Renal cortical epithelial cell (primary cell): ENCODE measurements around the gene TTC38. TPM values are rescaled to one million over a fixed set of nuclear protein-coding genes. Genes with fewer than 3 reads are reported as not detected.
"Not testable (repeated sequence)": the region's sequence is repeated elsewhere in the genome, so short reads cannot be mapped to it uniquely, and the experiment has no call there.

Experiments used
- DNase-seq: peaks from one replicate; pipeline ENCODE4 v3.0.0-alpha.2; 2011; ENCODE audit warnings: low read depth
- total RNA-seq: library from RNA; depleted of rRNA; stranded (reverse); fragments of >200 nt; gene quantifications from 2 replicates; pipeline ENCODE4 v1.2.3, GENCODE V29; 2014

Gene TTC38
- total RNA-seq, 1 donor from 2014 or later, result 31.8 TPM

GRCh38 chr22:46245511-46245910, 22.3 kb upstream of the TTC38 start:
- DNase-seq, result no peak

- no peak for DNase-seq
These were observed 21.6 kb upstream of the TTC38 start for GRCh38 chr22:46246178-46246577.

GRCh38 chr22:46247443-46247975, 20.3 kb upstream of the TTC38 start:
- DNase-seq, result no peak

DNA sequence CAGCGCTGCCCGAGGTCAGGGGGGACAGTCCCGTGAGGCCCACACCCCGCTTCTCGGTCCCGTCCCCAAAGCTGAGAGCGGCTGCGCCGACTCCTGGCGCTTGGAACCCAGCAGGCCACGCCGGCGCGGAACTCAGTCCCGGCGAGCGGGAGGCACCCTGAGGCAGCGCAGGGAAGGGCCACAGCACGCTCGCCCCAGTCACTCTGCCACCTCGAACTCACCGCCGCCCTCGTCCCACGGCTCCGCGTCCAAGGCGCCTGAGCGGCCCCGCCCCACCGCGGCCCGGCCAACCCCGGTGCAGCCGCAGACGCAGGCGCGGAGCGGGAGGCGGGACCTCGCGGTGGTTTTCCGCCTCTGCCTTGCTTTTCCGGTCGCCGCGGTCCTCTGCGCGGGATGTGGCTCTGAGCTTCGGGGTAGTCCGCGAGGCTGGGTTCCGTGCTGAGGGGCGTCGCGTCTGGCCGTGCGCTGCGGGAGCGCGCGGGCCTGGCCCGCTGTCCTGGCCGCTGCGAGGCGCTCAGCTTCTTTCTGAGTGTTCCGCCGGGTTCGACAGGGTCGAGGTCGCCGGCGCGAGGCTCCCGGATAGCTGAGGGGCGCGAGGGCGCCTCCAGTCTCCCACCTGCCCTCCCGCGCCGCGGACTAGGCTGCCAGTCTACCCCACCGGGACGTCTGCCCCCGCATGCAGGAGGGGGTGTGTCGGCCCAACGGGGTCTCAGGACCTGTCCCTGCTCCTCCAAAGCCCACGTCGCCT, 17.6 kb upstream of the TTC38 start, which contains the start of gene CDPF1:
CDPF1 (minus strand) TSS at position 259 of the 748 bp plus-strand sequence. CDS start 2,009 bp downstream, outside the sequence.
- peak; percentile 61 for DNase-seq

DNA sequence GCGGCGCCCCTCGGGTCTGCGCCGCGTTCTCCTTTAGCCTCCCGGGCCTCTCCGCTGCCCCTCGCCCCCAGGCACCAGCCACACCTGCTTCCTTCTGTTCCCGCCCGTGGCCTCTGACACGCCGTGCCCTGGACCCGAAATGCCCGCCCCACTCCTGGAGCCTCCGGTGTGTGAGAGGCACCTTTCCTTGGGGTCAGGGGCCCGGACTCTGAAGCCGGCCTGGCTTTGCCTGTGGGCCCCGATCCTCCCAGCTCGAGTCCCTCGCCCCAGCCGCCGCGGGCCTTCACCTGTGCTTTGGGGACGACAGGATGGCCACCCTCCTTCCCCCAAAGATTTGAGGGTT, 17.1 kb upstream of the TTC38 start:
- DNase-seq, result no peak

DNA sequence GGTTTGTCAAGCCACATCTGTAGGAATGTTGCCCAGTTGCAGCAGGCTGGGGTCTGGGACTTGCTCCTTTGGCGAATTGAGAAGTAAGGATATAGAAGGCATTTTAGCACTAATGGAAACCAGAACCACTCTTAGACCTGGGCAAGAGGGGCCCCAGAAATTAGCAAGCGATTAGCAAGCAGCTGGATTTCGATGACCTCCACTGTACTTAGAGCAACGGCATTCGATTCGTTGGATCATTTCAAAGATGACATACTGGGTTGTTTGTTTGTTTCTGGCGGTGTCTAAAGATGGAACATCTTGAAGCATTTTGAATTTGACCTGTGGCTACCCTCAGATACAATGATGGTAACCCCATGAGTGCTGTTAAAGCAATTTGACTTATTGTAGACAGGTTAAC, 16.5 kb upstream of the TTC38 start:
- no peak for DNase-seq

GRCh38 chr22:46251816-46252380, 15.9 kb upstream of the TTC38 start:
- no peak for DNase-seq

GRCh38 chr22:46256358-46256958, 11.3 kb upstream of the TTC38 start:
- DNase-seq, result no peak

DNA sequence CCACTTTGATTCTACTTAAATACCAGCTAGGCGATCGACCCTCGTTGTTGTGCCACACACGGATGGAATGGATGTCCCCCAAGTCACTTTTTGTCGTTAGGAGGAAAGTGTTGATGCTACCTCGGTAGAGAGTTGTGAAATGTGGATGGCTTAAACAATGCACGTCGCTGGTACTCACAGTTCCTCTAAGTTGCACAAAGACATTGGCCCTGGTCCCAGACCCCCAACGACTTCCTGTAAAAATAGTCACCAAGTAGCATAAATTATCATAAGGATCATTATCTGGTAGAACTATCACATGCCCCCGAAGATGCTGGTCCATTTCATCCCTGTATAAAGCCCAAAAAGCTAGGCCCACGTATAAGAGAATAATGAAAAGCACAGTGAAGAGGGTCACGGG, 8.4 kb upstream of the TTC38 start:
- no peak for DNase-seq

GRCh38 chr22:46260038-46260437, 7.8 kb upstream of the TTC38 start:
- no peak for DNase-seq

DNA sequence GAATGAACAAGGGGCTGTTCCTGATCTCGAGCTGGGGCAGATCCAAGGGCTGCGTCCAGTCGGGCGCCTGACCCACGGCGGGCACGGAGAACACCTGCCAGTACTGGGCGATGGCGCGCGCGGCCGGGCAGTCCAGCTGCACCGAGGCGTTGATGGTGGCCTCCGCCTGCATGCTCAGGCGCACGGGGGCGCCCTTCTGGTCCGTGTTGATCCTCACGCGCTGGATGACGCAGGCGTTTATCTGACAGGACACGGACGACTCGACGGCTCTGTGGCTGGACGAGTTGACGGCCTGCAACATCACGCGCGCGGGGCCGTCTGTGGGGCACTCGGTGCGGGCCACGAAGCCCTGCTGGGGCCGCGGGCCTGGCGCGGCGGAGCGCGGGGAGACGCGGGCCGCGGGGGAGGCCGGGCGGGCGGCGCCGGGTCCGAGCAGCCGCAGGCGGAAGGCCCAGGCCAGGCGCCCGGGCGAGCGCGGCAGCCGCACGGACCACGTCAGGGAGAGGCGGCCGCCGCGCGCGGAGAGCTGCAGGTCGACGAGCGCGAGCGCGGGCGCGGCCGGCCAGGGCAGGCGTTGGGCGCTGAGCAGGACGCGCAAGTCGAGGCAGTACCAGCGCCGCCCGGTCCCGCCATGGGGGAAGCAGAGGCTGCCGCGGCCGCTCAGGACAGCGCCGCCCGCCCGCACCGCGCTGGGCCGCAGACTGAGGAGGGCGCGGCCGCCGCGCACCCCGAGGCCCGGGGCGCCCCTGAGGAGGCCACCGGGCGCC, 5.2 kb upstream of the TTC38 start:
- peak; percentile 15 for DNase-seq

- no peak for DNase-seq
These were observed 4.6 kb upstream of the TTC38 start, which contains the start of gene PKDREJ for GRCh38 chr22:46263216-46263590. PKDREJ (minus strand) TSS chr22:46263343; CDS start chr22:46263322, 21 bp downstream.

DNA sequence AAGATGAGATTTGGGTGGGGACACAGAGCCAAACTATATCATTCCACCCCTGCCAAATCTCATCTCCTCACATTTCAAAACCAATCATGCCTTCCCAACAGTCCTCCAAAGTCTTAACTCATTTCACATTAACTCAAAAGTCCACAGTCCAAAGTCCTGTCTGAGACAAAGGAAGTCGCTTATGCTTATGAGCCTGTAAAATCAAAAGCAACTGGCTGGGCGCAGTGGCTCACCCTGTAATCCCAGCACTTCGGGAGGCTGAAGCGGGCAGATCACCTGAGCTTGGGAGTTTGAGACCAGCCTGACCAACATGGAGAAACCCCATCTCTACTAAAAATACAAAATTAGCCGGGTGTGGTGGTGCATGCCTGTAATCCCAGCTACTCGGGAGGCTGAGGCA, 3.3 kb upstream of the TTC38 start:
- not testable (repeated sequence) for DNase-seq

DNA sequence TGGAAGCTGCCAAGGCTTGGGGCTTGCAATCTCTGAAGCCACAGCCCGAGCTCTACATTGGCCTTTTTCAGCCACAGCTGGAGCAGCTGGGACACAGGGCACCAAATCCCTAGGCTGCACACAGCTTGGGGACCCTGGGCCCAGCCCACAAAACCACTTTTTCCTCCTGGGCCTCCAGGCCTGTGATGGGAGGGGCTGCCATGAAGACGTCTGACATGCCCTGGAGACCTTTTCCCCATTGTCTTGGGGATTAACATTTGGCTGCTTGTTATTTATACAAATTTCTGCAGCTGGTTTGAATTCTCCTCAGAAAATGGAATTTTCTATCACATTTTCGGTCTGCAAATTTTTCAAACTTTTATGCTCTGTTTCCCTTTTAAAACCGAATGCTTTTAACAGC, 2.2 kb upstream of the TTC38 start:
- not testable (repeated sequence) for DNase-seq

DNA sequence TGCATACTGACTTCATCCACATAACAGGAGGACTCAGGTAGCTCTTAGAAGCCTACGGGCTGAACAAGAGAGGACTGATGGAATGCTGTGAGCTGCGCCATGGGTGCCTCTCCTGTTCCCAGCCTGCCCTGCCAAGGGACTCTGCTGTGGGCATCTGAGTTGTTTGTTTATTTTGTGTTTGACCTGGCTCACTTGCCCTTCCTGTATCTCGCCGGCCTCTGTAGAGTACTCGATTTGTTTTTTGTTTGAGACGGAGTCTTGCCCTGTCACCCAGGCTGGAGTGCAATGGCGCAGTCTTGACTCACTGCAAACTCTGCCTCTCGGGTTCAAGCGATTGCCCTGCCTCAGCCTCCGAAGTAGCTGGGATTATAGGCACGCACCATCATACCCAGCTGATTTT, 1.8 kb downstream of the TTC38 start:
- no peak for DNase-seq

- no peak for DNase-seq
These were observed 4.4 kb downstream of the TTC38 start for GRCh38 chr22:46272196-46272595.

DNA sequence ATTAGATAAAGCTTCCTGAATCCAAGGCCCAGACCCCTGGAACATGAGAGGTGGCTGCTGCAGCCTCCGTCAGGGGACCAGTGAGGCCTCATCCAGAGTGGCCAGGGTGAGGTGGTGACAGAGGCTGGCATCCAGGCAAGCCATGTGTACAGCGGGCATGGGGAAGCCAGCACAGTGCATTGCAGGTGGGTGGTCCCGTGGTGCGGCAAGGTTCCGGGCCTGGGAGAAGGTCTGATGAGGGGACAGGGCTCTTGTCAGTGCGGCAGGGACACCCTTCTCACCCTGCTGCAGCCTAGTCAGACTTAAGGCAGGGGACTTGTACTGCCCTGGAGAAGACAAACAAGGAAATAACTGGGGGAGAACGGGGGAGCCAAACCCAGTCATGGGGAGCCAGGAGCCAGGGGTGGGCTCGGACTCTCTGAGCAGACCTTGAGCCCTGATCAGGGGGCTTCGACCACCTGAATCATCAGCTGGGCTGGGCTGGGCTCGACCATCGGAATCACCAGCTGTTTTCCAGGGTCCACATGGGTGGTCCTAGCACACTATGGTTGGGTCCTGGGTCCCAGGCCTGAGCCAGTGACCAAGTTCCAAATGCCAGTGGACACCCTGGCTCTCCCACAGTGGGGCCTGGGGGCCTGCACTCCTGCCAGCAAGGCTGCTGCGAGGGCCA, 5.1 kb downstream of the TTC38 start:
- no peak for DNase-seq

DNA sequence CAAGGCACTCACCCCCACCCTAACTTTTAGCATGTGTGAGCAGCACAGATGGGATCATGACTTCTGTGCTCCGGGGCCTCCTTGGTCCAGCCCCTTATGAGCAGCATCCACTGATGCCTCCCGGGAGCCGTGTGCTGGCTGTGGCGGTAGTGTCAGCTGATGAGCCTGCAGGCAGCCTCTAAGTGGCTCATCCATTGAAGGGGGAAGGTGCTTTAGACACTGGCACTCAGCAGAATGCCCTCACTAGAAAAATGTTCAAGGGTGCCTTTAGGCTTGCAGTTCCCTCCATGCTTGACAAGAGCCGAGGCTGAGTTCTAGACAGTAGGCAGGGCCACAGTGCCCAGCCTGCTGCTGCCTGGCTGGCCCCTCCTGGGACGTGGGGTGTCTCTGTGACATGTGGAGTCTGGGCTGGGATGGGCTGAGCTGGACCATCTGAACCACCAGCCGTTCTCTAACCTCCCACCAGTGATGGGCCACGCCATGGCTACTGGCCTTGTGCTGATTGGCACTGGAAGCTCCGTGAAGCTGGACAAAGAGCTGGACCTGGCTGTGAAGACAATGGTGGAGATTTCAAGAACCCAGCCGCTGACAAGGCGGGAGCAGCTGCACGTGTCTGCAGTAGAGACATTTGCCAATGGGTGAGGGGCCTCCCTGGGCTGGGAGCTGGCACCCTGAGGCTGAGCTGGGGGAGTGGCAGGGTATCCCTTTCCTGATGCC, 5.8 kb downstream of the TTC38 start:
- DNase-seq, result no peak

DNA sequence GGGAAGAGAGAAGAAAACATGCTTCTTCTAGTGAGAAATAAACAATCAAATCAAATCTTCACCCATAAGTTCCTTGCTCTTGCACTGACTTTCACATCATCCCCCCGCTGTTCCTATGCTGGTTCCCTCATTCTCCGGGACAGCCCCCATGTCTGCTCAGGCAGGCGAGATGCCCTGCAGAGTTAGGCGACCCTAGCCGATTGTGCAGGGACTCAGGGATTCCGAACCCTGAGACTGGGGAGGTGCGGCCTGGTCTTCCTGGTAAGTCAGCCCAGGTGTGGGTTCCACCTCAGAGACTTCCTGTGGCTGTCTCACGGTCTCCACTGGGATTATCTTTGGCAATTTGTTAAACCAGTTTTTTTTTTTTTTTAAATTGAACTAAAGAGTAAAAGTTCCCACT, 6.6 kb downstream of the TTC38 start:
- no peak for DNase-seq

- no peak for DNase-seq
These were observed 7.8 kb downstream of the TTC38 start for GRCh38 chr22:46275455-46276122.
